ENCODE results near the gene MYH9.
A peak's percentile ranks its signal among the peaks of the same experiment; 100 is the strongest.
"Not testable (repeated sequence)": the region's sequence is repeated elsewhere in the genome, so short reads cannot be mapped to it uniquely, and the experiment has no call there.

The MYH9 gene

DNA sequence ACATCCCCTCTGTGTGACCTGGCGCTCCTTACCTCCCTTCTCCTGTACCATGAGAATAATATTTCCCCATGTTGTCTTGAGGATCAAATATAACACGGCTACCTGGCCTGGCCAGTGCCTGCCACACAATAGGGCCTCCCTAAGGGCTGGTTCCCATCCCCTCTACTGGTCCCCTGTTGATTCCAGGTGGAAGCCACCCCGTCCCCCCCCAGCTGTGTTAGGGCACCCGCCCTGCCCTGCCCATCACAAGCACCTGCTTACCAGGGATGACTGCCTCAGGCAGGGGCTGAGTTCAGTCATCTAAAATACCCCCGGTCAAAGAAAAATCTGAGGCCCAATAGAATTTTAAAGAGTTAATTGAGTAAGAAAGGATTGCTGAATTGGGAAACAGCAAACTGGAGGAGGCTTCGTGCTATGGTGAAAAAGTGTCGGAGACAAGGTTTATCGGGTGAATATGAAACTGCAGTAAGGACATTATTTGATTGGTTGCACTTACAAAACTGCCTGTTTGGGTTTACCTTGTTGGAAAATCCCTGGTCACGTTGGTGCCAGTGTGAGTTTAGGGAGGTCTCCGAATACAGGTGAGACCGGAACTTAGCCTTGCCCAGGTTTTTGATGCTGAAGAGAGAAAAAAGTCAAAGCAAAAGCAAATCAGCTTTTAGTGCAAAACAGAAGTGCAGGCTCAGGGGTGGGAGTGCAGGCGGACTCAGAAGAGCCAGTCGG lies 129.7 kb downstream of the MYH9 start:
- DNase-seq (ENCODE audit: low read depth, low spot score): no peak
- in situ Hi-C loops (cut with HindIII; ENCODE audit: low sequenced_read_pairs): no loop called here
- TF ChIP-seq, protein P1, sequence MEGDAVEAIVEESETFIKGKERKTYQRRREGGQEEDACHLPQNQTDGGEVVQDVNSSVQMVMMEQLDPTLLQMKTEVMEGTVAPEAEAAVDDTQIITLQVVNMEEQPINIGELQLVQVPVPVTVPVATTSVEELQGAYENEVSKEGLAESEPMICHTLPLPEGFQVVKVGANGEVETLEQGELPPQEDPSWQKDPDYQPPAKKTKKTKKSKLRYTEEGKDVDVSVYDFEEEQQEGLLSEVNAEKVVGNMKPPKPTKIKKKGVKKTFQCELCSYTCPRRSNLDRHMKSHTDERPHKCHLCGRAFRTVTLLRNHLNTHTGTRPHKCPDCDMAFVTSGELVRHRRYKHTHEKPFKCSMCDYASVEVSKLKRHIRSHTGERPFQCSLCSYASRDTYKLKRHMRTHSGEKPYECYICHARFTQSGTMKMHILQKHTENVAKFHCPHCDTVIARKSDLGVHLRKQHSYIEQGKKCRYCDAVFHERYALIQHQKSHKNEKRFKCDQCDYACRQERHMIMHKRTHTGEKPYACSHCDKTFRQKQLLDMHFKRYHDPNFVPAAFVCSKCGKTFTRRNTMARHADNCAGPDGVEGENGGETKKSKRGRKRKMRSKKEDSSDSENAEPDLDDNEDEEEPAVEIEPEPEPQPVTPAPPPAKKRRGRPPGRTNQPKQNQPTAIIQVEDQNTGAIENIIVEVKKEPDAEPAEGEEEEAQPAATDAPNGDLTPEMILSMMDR (IDR thresholded peaks at IDR 0.05; ENCODE audit: low read depth, low read length): no peak
- H3K4me3 ChIP-seq (ENCODE audit: low read depth, low read length): no peak overlapping the region

DNA sequence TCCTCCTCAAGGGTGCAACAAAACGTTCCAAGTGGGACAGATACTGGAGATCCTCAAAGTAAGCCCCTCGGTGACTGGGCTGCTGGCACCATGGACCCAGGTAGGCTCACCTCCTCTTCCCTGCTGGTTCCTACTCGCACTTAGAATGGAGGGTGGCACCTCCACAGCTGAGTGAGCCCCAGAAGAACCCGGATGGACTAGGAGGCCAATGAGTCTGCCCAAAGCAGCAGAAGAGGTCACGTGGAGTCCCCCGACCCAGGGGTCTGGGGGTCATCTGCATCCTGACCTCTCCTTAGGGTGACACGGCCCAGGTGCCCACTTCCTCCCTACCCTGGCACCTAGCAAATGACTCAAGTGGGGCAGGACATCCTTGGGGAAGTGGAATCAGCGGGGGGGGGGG lies 130.5 kb downstream of the MYH9 start:
- H3K4me3 ChIP-seq (ENCODE audit: low read depth, low read length): no peak overlapping the region
- TF ChIP-seq, protein P1 (IDR thresholded peaks at IDR 0.05; ENCODE audit: low read depth, low read length): no peak
- in situ Hi-C loops (cut with HindIII; ENCODE audit: low sequenced_read_pairs): no loop called here
- DNase-seq (ENCODE audit: low read depth, low spot score): no peak

DNA sequence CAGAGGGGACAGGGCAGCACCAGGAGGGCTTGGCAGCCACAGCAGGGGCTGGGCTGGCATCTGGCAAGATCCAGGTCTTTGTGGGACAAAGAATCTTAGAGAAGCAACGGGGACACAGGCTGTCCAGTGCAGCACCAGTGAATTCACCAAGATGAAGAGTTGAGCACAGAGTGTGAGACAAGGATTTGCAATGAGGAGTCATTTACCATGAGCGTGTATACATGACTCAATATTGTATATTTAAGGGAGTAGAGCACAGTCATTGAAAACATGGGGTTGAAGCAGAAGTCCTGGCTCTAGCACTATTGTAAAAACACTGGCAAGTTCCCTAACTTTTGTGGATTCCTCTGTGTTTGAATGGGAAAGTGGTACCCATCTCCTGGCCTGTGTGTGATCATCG lies 131.3 kb downstream of the MYH9 start:
- no peak overlapping the region for H3K4me3 ChIP-seq (ENCODE audit: low read depth, low read length)
- TF ChIP-seq, protein P1 (IDR thresholded peaks at IDR 0.05; ENCODE audit: low read depth, low read length): no peak
- DNase-seq (ENCODE audit: low read depth, low spot score): no peak
- in situ Hi-C loops (cut with HindIII; ENCODE audit: low sequenced_read_pairs): no loop called here

DNA sequence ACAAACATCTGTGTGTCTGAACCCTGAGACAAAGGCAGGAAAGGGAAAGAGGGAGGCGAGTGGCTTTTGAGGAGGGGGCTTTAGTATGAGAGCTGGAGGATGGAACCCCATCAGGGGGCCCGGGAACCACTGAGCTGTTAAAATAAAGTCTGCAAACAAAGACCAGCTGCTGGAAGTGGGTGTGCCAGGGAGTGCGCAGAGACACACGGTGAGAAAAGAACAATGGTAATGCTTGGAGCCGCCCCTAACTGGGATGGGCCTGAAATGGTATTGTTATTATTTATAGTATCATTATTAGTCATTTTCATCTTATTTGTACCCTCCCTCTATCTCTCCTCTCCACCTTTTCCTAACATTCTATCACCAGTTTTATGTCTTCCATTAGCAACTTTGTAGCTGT lies 132.2 kb downstream of the MYH9 start:
- in situ Hi-C loops (cut with HindIII; ENCODE audit: low sequenced_read_pairs); DNase-seq (ENCODE audit: low read depth, low spot score); H3K4me3 ChIP-seq (ENCODE audit: low read depth, low read length): not testable (repeated sequence)

DNA sequence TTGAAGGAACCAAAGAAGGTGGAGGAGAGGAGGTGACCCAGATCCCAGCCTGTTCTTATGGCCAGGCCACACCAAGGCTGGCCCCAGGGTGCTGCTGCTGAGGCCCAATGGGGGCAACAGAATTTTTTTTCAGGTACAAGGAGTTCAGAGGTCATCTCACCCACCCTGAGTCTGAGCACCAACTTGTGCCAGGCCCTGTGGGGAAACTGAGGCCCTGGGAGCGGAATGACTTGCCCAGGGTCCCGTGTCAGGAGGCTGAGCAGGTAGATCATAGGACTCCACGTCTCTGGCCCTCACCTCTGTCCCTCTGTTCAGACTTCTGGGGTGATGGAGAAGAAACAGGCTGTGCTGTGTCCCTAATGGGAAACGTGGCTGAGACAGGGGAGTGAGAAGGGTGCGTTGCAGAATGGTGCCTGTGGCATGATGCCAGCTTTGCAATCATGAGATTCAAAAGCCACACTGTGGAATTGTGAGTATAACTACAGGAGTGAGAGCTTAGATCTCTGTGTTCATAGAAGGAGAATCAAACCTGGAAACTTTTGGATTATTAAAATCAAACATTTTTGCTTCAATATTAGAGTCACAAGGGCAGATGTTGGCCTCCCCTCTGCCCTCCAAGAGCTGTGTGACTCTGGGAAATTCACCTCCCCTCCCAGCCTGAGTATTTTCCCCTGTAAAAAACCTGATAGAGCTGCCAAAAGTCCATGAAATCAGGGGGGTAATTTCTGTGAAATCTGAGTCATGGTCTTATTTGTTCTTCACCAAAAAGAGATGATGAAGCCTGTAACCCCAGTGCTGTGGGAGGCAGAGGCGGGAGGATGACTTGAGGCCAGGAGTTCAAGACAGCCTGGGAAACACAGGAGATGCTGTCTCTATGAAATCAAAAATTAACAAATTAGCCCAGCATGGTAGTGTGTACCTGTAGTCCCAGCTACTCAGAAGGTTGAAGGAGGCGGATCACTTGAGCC lies 134.0 kb downstream of the MYH9 start:
- H3K4me3 ChIP-seq (ENCODE audit: low read depth, low read length): no peak overlapping the region
- in situ Hi-C loops (cut with HindIII; ENCODE audit: low sequenced_read_pairs): no loop called here
- no peak for DNase-seq (ENCODE audit: low read depth, low spot score)
- TF ChIP-seq, protein P1 (IDR thresholded peaks at IDR 0.05; ENCODE audit: low read depth, low read length): no peak

DNA sequence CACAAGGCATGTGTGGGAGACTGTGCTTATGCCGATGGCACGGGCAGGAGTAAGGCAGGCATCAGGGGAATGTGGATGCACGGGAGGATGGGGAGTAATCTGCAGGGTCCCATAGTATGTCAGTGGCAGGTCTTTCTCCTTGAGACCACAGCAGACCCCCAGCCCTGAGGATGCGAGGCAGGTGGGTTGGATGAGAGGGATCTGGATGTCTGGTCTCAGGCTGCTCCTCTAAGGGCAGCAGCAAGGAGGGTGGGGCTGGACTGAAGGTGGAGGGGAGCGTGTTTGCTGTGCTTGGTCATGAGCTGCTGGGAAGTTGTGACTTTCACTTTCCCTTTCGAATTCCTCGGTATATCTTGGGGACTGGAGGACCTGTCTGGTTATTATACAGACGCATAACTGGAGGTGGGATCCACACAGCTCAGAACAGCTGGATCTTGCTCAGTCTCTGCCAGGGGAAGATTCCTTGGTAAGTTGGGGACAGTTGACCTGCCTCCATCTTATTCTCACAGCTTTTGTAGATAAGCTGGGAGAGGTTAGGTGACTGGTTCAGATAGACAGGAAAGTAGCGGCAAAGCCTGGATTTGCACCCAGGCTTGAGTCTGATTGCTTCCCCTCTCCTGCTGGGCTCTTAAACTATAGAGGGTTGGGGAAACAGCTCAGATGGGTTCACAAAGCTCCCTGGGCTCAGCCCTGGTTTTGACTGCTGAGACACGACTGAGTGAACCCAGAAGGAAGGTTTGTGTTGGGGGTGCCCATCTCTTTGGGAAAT lies 134.8 kb downstream of the MYH9 start, which contains the start of gene APOL1:
APOL1 (plus strand) TSS at position 380 of the 769 bp plus-strand sequence. CDS start 1,823 bp downstream, outside the sequence.
- in situ Hi-C loops (cut with HindIII; ENCODE audit: low sequenced_read_pairs): no loop called here
- DNase-seq (ENCODE audit: low read depth, low spot score): no peak
- peak within 1 kb of the TSS; percentile 13 for H3K4me3 ChIP-seq (ENCODE audit: low read depth, low read length)
- TF ChIP-seq, protein P1 (IDR thresholded peaks at IDR 0.05; ENCODE audit: low read depth, low read length): no peak

DNA sequence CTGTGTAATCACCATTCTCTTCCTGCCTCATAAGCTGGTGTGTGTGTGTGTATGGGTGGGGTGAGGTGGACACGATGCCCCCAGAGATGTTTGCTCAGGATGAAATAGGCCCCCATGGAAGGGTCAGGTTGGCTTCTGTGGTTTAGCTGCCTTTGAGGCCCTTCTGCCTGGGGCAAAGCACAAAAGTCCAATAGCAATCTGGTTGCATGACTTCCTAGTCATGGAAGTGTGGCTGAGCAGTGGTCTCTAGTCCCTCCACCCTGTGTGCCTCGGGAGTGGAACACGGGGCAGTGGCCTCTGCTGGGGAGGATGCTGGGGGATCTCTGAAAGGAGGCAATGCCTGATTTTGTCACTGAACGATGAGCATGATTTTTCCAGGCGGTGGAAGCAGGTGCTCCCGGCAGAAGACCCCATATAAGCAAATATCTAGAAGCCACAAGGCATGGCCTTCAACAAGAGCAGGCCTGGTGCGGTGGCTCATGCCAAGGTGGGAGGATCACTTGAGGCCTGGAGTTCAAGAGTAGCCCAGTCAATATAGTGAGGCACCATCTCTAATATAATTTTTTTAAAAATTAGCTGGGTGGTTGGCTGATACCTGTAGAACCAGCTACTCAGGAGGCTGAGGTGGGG lies 135.7 kb downstream of the MYH9 start:
- in situ Hi-C loops (cut with HindIII; ENCODE audit: low sequenced_read_pairs); DNase-seq (ENCODE audit: low read depth, low spot score); H3K4me3 ChIP-seq (ENCODE audit: low read depth, low read length): not testable (repeated sequence)

DNA sequence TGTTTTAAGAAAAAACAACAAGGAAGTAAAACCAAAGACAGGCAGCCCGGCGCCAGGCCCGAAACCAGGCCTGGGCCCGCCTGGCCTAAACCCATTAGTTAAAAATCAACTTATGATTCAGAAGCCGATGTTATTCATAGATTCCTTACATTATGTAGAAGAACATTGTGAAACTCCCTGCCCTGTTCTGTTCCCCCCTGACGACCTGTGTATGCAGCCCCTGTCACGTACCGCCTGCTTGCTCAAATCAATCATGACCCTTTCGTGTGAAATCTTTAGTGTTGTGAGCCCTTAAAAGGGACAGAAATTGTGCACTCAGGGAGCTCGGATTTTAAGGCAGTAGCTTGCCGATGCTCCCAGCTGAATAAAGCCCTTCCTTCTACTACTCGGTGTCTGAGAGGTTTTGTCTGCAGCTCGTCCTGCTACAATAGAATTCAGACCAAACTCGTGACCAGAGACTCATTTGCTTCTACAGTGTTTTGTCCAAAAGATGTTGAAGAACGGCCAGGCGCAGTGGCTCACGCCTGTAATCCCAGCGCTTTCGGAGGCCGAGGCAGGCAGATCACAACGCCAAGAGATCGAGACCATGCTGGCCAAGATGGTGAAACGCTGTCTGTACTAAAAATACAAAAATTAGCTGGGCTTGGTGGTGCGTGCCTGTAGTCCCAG lies 137.3 kb downstream of the MYH9 start:
- in situ Hi-C loops (cut with HindIII; ENCODE audit: low sequenced_read_pairs); H3K4me3 ChIP-seq (ENCODE audit: low read depth, low read length); DNase-seq (ENCODE audit: low read depth, low spot score): not testable (repeated sequence)
